ENCODE data around the gene CNOT11. TPM values are rescaled to one million over a fixed set of nuclear protein-coding genes. Genes with fewer than 3 reads are reported as not detected.

CNOT11 gene
- total and polyA plus RNA-seq, 2 of the 8 experiments (the other 6 are each of a cell fraction or from before 2014, with no cell fraction given), result 41.5 to 54.6 TPM

GRCh38 chr2:101223814-101224231, 28.9 kb upstream of the CNOT11 start:
- no peak overlapping the region for H2BK15ac ChIP-seq (ENCODE audit: low read length)

More at GRCh38 chr2:101223814-101224231, 28.9 kb upstream of the CNOT11 start:
- Histone ChIP-seq H4K91ac (replicated peaks; ENCODE audit: insufficient read length, low read length) (no peak overlapping the region), H3K23me2 (ENCODE audit: low read depth, low read length) (no peaks in the 10 kb centered on the region), H3K18ac (ENCODE audit: extremely low read depth, low read length) (no peak overlapping the region), H3K14ac (ENCODE audit: insufficient read length) (no peak overlapping the region), H4K8ac (ENCODE audit: extremely low read depth, insufficient read depth, low read length) (no peak overlapping the region), H3K27ac (ENCODE audit: low read depth, low read length) (0 out of 2 replicates have a peak overlapping the region, but pooled peaks have one; percentile 2), H3K56ac (replicated peaks; ENCODE audit: insufficient read length, low read depth, low read length) (no peak overlapping the region), H3K9me3 (ENCODE audit: insufficient read depth in 2 of 2, low read depth in 1 of 2, low read length in 1 of 2) (no peaks in the 10 kb centered on the region), H2BK5ac (ENCODE audit: low read depth, low read length) (no peak overlapping the region), H3K4ac (replicated peaks; ENCODE audit: insufficient read length, low read depth, low read length) (no peak overlapping the region), H4K5ac (ENCODE audit: insufficient read length, low read depth, low read length) (no peak overlapping the region), H3K79me2 (ENCODE audit: control insufficient read depth in 1 of 2, insufficient read depth in 2 of 2, low read length in 2 of 2) (no peaks in the 10 kb centered on the region), H3K27me3 (replicated peaks in 1 of 4; ENCODE audit: control insufficient read depth in 3 of 4, extremely low read depth in 1 of 4, insufficient read depth in 3 of 4, low read length in 3 of 4) (no peaks in the 10 kb centered on the region), H3K79me1 (ENCODE audit: low read depth, low read length) (no peaks in the 10 kb centered on the region), H3K4me2 (ENCODE audit: insufficient read depth in 1 of 2, low read depth in 2 of 2, low read length in 2 of 2) (no peak overlapping the region), H3K4me3 (ENCODE audit: extremely low read depth in 1 of 4, insufficient read depth in 2 of 4, low read depth in 3 of 4, low read length in 4 of 4) (no peak overlapping the region), H3K9ac (replicated peaks in 1 of 4; ENCODE audit: extremely low read depth in 1 of 4, low read depth in 3 of 4, low read length in 3 of 4) (no peak overlapping the region), H2BK12ac (ENCODE audit: low read depth, low read length) (no peak overlapping the region), H2BK120ac (replicated peaks; ENCODE audit: low read depth, low read length) (no peak overlapping the region), H3K4me1 (replicated peaks in 1 of 4; ENCODE audit: control insufficient read depth in 3 of 4, insufficient read depth in 4 of 4, low read length in 3 of 4) (no peaks in the 10 kb centered on the region), H3K23ac (ENCODE audit: insufficient read length) (no peak overlapping the region), H4K20me1 (replicated peaks in 1 of 2; ENCODE audit: control insufficient read depth in 1 of 2, insufficient read depth in 2 of 2, low read length in 2 of 2) (no peaks in the 10 kb centered on the region), H2AK5ac (ENCODE audit: low read depth, low read length) (no peak overlapping the region), H3K36me3 (ENCODE audit: control insufficient read depth in 2 of 4, insufficient read depth in 4 of 4, low read length in 3 of 4) (no peaks in the 10 kb centered on the region), H2AFZ (ENCODE audit: low read length) (no peak overlapping the region), H2BK20ac (ENCODE audit: low read length) (0 out of 2 replicates have a peak overlapping the region, but pooled peaks have one; percentile 25)
- TF ChIP-seq ASH2L (IDR thresholded peaks at IDR 0.05; ENCODE audit: low read length) (no peak), SAP30 (IDR thresholded peaks at IDR 0.05; ENCODE audit: insufficient read depth, insufficient replicate concordance, low read length) (no peak), TAF1 (IDR thresholded peaks at IDR 0.05; ENCODE audit: low read depth, low read length) (no peak), SRF (IDR thresholded peaks at IDR 0.05; ENCODE audit: low read depth, low read length) (no peak), TCF12 (IDR thresholded peaks at IDR 0.05; ENCODE audit: low read depth, low read length) (no peak), SP2 (IDR thresholded peaks at IDR 0.05; ENCODE audit: low read length) (no peak), POLR2A (IDR thresholded peaks at IDR 0.05; ENCODE audit: control extremely low read depth in 1 of 2, low read depth in 2 of 2, low read length in 2 of 2) (no peak), NRF1 (IDR thresholded peaks at IDR 0.05; ENCODE audit: low read depth, low read length) (no peak)
- 83% methylated on average over 7 of the region's 7 CpGs; no CpG with 5 or more reads in 1 of the 2 experiments for WGBS, 2 experiments (ENCODE audit: extremely low coverage in 1 of 2, insufficient coverage in 1 of 2, insufficient read length in 1 of 2, insufficient replicate concordance in 2 of 2, low coverage in 1 of 2, low lambda C conversion rate in 2 of 2, missing lambda C conversion rate in 1 of 2)
- FAIRE-seq (no peak), DNase-seq (ENCODE audit: low read depth in 1 of 2, low spot score in 2 of 2) (no peak)
- CTCF ChIA-PET (ENCODE audit: partially characterized antibody), result interaction anchor here (0.6 to 1.3 kb wide), 3 partner anchors 17 to 157 kb away, joined by 3 to 6 read pairs (median 3); no protein-coding TSS in a partner anchor
- POLR2A ChIA-PET (ENCODE audit: partially characterized antibody), result no interaction called here
